Testis (tissue), 5 donors: ENCODE measurements around the gene PROZ. TPM values are rescaled to one million over a fixed set of nuclear protein-coding genes. Genes with fewer than 3 reads are reported as not detected.
"Not testable (repeated sequence)": the region's sequence is repeated elsewhere in the genome, so short reads cannot be mapped to it uniquely, and the experiment has no call there.

Source experiments
- DNase-seq: peaks from one replicate; pipeline ENCODE4 v3.0.0-alpha.2; 2019
- H3K27ac ChIP-seq, 2 donors: fragments of 200-600 bp; sonication (generic); one replicate each; pipeline ENCODE4 v1.5.1; 2019
- H3K27me3 ChIP-seq: fragments of 200-600 bp; sonication (generic); one replicate; pipeline ENCODE4 v1.5.1; 2019
- H3K36me3 ChIP-seq: fragments of 200-600 bp; sonication (generic); one replicate; pipeline ENCODE4 v1.5.1; 2017; ENCODE audit warnings: low read depth; ENCODE audit errors: missing control alignments
- H3K4me1 ChIP-seq: fragments of 200-600 bp; sonication (generic); one replicate; pipeline ENCODE4 v1.5.1; 2019
- H3K4me3 ChIP-seq, 2 donors: fragments of 200-600 bp; sonication (generic); one replicate each; pipeline ENCODE4 v1.5.1; 2017 to 2019
- H3K9me3 ChIP-seq: fragments of 200-600 bp; sonication (generic); one replicate; pipeline ENCODE4 v1.5.1; 2017
- POLR2A ChIP-seq: fragments of 450-650 bp; IDR thresholded peaks from one replicate; pipeline ENCODE4 v1.6.1; 2017; ENCODE audit warnings: antibody characterized with exemption, mild to moderate bottlenecking, moderate library complexity
- WGBS, 2 donors: methylation state at CpG; one replicate each; pipeline ENCODE4 v1.1.5; 2018; 5-methylcytosine and 5-hydroxymethylcytosine counted together
- intact Hi-C: fragments of 100-400 bp; cut with DNase I; formaldehyde crosslinking; loops from one replicate; pipeline ENCODE4 v1.15.1; 2023; ENCODE audit warnings: low total_unique reads
- long read RNA-seq, 2 donors: transcript quantifications; one replicate each; lab custom pipeline, GENCODE V29; 2026
- polyA plus RNA-seq: library from polyadenylated mRNA; stranded (reverse); fragments of 350-450 nt; fragmentation: Illumina TruSeq; extraction: RNeasy Lipid Tissue Mini Kit (QIAGEN cat#74804); gene quantifications from one replicate; pipeline ENCODE4 v1.2.3, GENCODE V29; 2014; ENCODE audit warnings: low read depth, low replicate concordance; ENCODE audit not compliant: insufficient read depth
- total RNA-seq, 2 donors: library from RNA; depleted of rRNA; stranded (reverse); fragments of >200 nt; gene quantifications; one replicate each; pipeline ENCODE4 v1.2.3, GENCODE V29; 2016
- TF ChIP-seq, protein P1 (sequence below), 3 experiments: fragments of 450-650 bp in 2 of 3; fragments of 200-600 bp in 1 of 3; sonication (generic) in 1 of 3; IDR thresholded peaks; one replicate each; pipeline ENCODE4 v1.5.1; 2016 to 2019; ENCODE audit warnings: antibody characterized with exemption in 3 of 3, mild to moderate bottlenecking in 2 of 3, moderate library complexity in 1 of 3

The PROZ gene, protein sequence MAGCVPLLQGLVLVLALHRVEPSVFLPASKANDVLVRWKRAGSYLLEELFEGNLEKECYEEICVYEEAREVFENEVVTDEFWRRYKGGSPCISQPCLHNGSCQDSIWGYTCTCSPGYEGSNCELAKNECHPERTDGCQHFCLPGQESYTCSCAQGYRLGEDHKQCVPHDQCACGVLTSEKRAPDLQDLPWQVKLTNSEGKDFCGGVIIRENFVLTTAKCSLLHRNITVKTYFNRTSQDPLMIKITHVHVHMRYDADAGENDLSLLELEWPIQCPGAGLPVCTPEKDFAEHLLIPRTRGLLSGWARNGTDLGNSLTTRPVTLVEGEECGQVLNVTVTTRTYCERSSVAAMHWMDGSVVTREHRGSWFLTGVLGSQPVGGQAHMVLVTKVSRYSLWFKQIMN
- total RNA-seq (under 1 TPM; 0.63 to 0.81 TPM), polyA plus RNA-seq (0.42 TPM)
- long read RNA-seq, donor 1 = 0 reads
- long read RNA-seq, donor 2 = 0 reads

DNA sequence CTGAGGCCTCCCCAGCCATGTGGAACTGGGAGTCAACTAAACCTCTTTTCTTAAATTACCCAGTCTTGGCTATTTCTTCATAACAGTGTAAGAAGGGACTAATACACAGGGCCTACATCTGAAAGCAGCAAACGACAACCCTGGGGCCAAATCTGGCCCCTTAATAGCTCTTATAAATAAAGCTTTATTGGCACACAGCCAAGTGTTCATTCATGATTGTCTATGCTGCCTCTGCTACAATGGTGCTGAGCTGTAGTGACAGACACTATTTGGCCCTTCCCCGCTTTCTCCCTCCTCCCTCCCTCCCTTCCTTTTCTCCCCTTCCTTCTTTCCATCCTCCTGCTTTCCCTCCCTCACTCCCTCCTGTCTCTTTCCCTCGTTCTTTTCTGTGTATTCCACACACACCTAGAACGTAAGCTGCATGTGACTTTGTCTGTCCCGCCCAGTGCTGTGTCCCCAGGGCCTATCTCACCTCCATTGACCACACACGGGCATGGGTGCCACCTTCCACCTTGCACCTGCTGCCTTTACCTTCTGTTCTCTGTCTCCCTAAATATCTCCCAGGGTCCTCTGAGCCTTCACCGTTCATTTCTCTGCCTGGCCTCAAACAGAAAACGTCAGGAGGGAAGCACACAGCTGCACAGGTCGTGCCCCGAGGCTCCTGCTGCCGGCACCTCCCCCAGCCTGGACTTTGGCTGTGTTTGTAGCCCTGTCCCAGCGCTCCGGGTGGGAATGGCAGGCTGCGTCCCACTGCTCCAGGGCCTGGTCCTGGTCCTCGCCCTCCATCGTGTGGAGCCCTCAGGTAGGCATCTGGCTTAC lies at the start of gene PROZ:
PROZ (plus strand) TSS at position 720 of the 819 bp plus-strand sequence; CDS start at position 733, 13 bp downstream.
- intact Hi-C loops = no loop called here

DNA sequence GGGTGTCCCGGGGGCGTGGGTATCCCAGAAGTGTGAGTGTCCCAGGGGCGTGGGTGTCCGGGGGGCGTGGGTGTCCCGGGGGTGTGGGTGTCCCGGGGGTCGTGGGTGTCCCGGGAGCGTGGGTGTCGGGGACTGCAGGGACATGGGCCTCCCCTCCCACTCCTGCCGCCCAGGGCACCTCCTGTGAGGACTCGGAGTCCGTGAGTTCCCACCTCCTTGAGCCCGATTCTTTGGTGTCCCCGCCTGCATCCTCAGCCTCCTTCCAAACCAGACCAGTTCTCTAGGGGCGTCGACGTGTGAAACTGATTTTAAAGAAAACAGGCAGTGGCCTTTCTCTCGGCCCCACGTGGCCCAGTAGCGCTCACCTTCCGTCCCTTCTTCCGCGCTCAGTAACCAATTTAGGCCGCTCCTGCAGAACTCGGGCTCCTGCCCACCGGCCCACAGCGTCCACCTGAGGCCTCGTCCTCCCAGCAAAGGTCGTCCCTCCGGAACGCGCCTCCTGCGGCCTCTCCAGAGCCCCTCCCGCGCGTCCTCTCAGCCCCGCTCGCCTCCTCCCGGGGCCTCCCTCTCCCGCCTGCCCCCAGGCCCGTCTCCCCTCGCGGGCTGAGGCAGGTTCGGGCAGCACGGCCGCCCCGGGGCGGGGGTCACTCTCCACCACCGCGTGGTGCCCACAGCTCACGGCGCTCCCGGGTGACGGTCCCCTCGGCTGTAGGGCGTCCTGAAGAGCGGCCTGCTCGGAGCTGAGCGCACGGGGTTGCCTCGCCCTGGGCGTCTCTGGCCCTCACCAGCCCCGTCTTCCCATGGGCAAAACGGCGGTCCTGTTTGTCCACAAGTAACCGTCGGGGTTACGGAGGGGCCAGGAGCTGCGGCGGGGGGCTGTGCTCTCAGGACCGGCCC lies 49.0 kb upstream of the PROZ start:
- Histone ChIP-seq H3K4me1 (no peaks in the 10 kb centered on the region), H3K4me3 (peak overlapping the region; percentile 32 to 65), H3K27ac (no peak overlapping the region), H3K36me3 (no peaks in the 10 kb centered on the region), H3K27me3 (no peaks in the 10 kb centered on the region), H3K9me3 (no peaks in the 10 kb centered on the region)
- 47 to 55% methylated on average over 35 to 72 of the region's 73 CpGs for WGBS, 2 donors
- intact Hi-C loops = no loop called here
- no peak for DNase-seq
- no peak for TF ChIP-seq POLR2A
- TF ChIP-seq, protein P1, sequence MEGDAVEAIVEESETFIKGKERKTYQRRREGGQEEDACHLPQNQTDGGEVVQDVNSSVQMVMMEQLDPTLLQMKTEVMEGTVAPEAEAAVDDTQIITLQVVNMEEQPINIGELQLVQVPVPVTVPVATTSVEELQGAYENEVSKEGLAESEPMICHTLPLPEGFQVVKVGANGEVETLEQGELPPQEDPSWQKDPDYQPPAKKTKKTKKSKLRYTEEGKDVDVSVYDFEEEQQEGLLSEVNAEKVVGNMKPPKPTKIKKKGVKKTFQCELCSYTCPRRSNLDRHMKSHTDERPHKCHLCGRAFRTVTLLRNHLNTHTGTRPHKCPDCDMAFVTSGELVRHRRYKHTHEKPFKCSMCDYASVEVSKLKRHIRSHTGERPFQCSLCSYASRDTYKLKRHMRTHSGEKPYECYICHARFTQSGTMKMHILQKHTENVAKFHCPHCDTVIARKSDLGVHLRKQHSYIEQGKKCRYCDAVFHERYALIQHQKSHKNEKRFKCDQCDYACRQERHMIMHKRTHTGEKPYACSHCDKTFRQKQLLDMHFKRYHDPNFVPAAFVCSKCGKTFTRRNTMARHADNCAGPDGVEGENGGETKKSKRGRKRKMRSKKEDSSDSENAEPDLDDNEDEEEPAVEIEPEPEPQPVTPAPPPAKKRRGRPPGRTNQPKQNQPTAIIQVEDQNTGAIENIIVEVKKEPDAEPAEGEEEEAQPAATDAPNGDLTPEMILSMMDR (IDR thresholded peaks at IDR 0.05) = no peak

More for the DNA sequence above, at the start of gene PROZ:
- Histone ChIP-seq H3K9me3 (no peaks in the 10 kb centered on the region), H3K4me1 (no peaks in the 10 kb centered on the region), H3K36me3 (no peaks in the 10 kb centered on the region), H3K27me3 (no peaks in the 10 kb centered on the region), H3K4me3 (no peak within 1 kb of the TSS), H3K27ac (no peak within 1 kb of the TSS)
- no peak for DNase-seq
- WGBS, 2 donors = 58 to 65% methylated on average over 16 of the region's 16 CpGs
- TF ChIP-seq, protein P1 (IDR thresholded peaks at IDR 0.05) = no peak
- no peak for TF ChIP-seq POLR2A

DNA sequence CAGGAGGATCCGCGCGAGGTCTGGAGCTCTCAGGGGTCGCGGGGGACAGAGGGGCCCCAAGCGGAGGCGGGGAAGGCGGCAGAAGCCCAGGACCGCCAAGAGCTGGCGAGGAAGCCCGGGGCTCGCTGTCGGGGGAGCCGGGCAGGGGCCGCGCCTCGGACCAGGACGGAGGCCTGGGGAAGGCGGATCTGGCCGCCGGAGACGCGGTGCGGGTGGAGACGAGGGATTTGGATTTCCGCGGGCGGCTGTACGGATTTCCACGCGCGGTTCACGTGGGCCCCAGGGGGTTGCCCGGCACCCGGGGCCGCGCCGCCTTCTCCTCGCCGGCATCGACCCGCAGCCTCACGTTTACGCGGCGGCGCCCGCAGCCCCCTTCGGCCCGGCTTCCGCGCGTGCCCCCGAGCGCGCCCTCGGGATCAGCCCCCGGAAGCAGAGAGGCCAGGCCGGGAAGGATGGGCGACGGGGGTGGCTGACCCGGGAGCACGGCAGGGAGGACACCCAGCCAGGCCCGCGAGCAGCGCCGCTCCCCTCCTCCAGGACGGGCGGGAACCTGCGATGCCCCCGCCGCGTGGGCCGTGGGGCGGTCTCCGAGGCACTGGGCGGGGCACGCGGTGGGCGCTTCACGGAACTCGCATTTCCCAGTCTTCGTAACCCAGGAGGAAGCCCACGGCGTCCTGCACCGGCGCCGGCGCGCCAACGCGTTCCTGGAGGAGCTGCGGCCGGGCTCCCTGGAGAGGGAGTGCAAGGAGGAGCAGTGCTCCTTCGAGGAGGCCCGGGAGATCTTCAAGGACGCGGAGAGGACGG lies 48.2 kb upstream of the PROZ start:
- Histone ChIP-seq H3K9me3 (no peaks in the 10 kb centered on the region), H3K36me3 (no peaks in the 10 kb centered on the region), H3K4me1 (no peaks in the 10 kb centered on the region), H3K27me3 (no peaks in the 10 kb centered on the region), H3K27ac (peak overlapping the region in 1 of 2 donors; percentile 24), H3K4me3 (peak overlapping the region; percentile 32 to 65)
- TF ChIP-seq, protein P1 (IDR thresholded peaks at IDR 0.05) = no peak
- TF ChIP-seq POLR2A = no peak
- 3% methylated on average over 48 of the region's 99 CpGs; no CpG with 5 or more reads in 1 of the 2 donors for WGBS, 2 donors
- no peak for DNase-seq
- intact Hi-C loops = no loop called here

DNA sequence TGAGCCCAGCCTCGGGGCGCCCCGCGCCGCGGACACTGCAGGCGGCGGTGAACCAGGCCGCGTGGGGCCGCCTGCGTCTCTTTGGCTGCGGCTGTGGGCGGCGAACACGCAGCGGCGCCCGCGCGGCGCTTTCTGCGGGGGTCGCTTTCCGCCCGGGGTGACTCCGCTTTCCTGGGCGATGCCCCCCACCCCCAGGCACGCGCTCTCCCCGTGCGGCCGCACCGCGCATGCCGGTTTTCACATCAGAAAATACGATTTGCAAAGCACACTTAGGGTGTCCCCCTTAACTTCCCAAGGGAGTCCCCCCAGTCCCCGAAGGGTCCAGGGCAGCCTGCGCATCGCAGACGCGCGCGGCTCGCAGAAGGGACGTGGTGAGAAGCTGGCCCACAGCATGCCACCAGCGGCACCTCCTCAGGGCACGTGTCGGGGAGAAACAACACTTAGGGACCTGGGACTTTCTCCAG lies 47.6 kb upstream of the PROZ start:
- Histone ChIP-seq H3K9me3 (no peaks in the 10 kb centered on the region), H3K4me3 (peak overlapping the region; percentile 32 to 65), H3K36me3 (no peaks in the 10 kb centered on the region), H3K27ac (peak overlapping the region in 1 of 2 donors; percentile 24), H3K4me1 (no peaks in the 10 kb centered on the region), H3K27me3 (no peaks in the 10 kb centered on the region)
- 7 to 13% methylated on average over 29 to 49 of the region's 49 CpGs for WGBS, 2 donors
- DNase-seq = no peak
- TF ChIP-seq POLR2A = no peak
- TF ChIP-seq, protein P1 (IDR thresholded peaks at IDR 0.05) = no peak
- intact Hi-C loops = no loop called here

DNA sequence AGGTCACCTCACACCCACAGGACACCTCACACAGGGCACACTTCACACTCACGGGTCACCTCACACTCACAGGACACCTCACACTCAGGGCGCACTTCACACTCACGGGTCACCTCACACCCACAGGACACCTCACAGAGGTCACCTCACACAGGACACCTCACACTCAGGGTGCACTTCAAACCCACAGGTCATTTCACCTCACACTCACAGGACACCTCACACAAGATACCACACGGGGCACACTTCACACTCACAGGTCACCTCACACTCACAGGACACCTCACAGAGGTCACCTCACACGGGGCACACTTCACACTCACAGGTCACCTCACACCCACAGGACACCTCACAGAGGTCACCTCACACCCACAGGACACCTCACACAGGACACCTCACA lies 46.6 kb upstream of the PROZ start:
- H3K4me3 ChIP-seq, H3K27me3 ChIP-seq, H3K36me3 ChIP-seq, H3K9me3 ChIP-seq, H3K4me1 ChIP-seq, intact Hi-C loops, H3K27ac ChIP-seq, DNase-seq: not testable (repeated sequence)
- 56 to 83% methylated on average over 5 of the region's 5 CpGs for WGBS, 2 donors

DNA sequence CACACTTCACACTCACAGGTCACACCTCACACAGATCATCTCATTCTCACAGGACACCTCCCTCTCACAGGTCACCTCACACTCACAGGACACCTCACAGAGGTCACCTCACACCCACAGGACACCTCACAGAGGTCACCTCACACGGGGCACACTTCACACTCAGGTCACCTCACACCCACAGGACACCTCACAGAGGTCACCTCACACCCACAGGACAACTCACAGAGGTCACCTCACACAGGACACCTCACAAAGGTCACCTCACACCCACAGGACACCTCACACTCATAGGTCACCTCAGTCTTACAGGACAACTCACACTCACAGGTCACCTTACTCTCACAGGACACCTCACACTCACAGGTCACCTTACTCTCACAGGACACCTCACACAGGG lies 46.0 kb upstream of the PROZ start:
- intact Hi-C loops, H3K4me1 ChIP-seq, H3K27me3 ChIP-seq, DNase-seq, H3K9me3 ChIP-seq, H3K27ac ChIP-seq, H3K36me3 ChIP-seq, H3K4me3 ChIP-seq: not testable (repeated sequence)
- 85% methylated on average over 1 of the region's 1 CpG; no CpG with 5 or more reads in 1 of the 2 donors for WGBS, 2 donors
